HFF-Myc (cell line): Measurements from ENCODE around the gene COG5.

ENCODE experiments used
- DNase-seq: peaks from one replicate; pipeline ENCODE4 v3.0.0-alpha.2; 2011; ENCODE audit warnings: low read depth; ENCODE audit errors: extremely low read depth
- H3K4me3 ChIP-seq: replicated peaks from 2 replicates; pipeline ENCODE4 v1.5.1; 2011; ENCODE audit warnings: low read depth, mild to moderate bottlenecking, control low read depth, low read length
- TF ChIP-seq, protein P1 (sequence below): IDR thresholded peaks from 2 replicates; pipeline ENCODE4 v1.5.1; 2012; ENCODE audit warnings: mild to moderate bottlenecking, low read depth, low read length, control low read depth; ENCODE audit errors: missing control alignments

COG5 gene

DNA sequence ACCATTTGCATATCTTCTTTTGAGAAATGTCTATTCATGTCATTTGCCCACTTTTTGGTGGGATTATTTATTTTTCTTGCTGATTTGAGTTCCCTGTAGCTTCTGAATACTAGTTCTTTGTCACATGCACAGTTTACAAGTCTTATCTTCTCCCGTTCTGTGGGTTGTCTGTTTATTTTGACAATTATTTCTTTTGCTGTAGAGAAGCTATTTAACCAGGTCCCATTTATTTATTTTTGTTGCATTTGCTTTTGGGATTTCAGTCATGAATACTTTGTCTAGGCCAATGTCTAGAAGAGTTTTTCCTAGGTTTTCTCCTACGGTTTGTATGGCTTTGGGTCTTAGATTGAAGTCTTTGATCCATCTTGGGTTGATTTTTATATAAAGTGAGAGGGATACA, 60.9 kb downstream of the COG5 start:
- H3K4me3 ChIP-seq = no peak overlapping the region
- DNase-seq = no peak
- TF ChIP-seq, protein P1, sequence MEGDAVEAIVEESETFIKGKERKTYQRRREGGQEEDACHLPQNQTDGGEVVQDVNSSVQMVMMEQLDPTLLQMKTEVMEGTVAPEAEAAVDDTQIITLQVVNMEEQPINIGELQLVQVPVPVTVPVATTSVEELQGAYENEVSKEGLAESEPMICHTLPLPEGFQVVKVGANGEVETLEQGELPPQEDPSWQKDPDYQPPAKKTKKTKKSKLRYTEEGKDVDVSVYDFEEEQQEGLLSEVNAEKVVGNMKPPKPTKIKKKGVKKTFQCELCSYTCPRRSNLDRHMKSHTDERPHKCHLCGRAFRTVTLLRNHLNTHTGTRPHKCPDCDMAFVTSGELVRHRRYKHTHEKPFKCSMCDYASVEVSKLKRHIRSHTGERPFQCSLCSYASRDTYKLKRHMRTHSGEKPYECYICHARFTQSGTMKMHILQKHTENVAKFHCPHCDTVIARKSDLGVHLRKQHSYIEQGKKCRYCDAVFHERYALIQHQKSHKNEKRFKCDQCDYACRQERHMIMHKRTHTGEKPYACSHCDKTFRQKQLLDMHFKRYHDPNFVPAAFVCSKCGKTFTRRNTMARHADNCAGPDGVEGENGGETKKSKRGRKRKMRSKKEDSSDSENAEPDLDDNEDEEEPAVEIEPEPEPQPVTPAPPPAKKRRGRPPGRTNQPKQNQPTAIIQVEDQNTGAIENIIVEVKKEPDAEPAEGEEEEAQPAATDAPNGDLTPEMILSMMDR = no peak

DNA sequence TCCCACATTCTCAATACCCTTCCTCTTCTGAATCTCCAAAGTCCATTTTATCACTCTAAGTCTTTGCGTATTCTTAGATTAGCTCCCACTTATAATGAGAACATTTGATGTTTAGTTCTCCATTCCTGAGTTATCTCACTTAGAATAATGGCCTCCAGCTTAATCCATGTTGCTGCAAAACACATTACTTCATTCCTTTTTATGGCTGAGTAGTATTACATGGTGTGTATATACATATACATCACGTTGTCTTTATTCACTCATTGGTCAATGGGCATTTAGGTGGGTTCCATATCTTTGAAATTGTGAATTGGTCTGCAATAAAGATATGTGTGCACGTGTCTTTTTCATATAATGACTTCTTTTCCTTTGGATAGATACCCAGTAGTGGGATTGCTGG, 61.6 kb downstream of the COG5 start:
- H3K4me3 ChIP-seq = no peak overlapping the region
- DNase-seq = no peak
- TF ChIP-seq, protein P1 = no peak

GRCh38 chr7:107501593-107501992, 62.1 kb downstream of the COG5 start:
- H3K4me3 ChIP-seq = no peak overlapping the region
- TF ChIP-seq, protein P1 = peak; percentile 48
- DNase-seq = peak; percentile 33

DNA sequence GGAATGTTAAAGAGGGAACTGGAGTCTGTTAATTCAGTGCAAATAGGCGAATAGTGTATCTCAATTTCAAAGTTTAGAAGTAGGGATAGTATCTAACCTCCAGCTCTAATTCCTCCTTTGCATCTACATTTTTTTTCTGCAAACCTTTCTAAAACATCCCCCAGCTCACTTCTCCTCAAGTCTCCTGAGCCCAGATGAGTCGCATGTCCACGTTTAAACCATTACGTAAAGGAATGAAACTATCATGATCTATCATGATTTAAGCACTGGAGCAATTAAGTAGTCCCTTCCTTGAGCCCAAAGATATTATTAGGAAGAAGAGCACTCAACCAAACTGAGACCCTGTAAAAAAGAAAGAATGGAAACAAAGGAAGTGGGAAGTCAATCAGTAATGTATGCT, 64.0 kb downstream of the COG5 start:
- H3K4me3 ChIP-seq = no peak overlapping the region
- TF ChIP-seq, protein P1 = no peak
- no peak for DNase-seq

DNA sequence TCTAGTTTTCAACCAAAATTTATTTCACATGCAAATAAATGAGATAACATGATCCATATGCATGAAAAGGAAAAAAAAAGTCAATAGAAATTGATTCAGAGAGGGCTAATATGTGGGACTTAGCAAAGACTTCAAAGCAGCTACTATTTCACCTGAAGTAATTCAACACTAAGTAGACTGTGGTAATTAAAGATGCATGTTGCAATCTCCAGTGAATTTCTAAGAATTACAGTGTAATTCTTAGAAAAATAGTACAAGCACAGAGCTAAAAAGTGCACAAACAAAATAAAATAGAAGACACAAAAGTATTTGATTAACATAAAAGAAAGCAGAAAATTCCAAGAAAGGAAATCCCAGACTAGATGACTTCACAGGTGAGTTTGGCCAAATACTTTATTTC, 68.2 kb downstream of the COG5 start:
- DNase-seq = no peak
- TF ChIP-seq, protein P1 = no peak
- H3K4me3 ChIP-seq = no peak overlapping the region

DNA sequence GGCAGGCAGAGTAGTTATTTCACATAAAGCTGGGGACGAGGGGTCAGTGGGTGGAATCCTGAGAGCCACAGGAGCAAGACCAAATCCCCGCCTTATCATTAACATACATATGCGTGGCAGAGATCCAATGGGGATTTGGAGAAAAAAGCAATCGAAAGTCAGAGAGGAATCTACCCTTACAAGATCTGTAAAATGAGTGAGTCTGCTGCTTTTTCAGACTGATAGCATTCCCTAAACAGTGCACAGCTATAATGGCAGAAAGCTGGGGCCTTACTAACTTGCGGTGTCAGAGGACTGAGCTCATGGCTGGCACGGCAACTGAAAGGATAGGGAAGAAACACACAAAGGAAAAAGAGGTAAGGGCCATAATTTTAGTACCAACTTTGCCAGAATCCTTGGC, 68.8 kb downstream of the COG5 start:
- no peak for DNase-seq
- TF ChIP-seq, protein P1 = no peak
- no peak overlapping the region for H3K4me3 ChIP-seq

DNA sequence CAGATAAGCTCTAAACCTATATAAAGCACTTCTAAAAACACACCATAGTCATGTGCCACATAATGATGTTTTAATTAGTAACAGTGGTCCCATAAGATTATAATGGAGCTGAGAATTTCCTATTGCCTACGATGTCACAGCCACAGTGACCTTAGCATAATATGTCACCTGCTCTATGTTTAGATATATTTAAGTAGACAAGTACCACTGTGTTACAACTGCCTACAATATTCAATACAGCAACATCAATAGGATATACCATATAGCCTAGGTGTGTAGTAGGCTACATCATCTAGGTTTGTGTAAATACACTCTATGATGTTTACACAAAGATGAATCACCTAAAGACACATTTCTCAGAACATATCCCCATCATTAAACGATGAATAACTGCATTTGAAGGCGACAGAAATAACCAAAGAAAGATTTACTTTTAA, 69.4 kb downstream of the COG5 start:
- TF ChIP-seq, protein P1 = no peak
- DNase-seq = no peak
- no peak overlapping the region for H3K4me3 ChIP-seq
